HUES6 (cell line): Measurements from ENCODE around the gene MTRF1L.
"Not testable (repeated sequence)": the region's sequence is repeated elsewhere in the genome, so short reads cannot be mapped to it uniquely, and the experiment has no call there.

Source experiments
- H3K27ac ChIP-seq: 2 replicates; pipeline ENCODE4 v1.7.0; 2013; ENCODE audit warnings: low read depth, mild to moderate bottlenecking, low read length, inconsistent platforms
- H3K27me3 ChIP-seq: 2 replicates; pipeline ENCODE4 v1.6.1; 2013; ENCODE audit warnings: low read length; ENCODE audit not compliant: control insufficient read depth, insufficient read depth
- H3K36me3 ChIP-seq: 2 replicates; pipeline ENCODE4 v1.6.1; 2013; ENCODE audit warnings: low read length; ENCODE audit not compliant: control insufficient read depth, insufficient read depth
- H3K4me1 ChIP-seq: 2 replicates; pipeline ENCODE4 v1.6.1; 2013; ENCODE audit warnings: low read length; ENCODE audit not compliant: control insufficient read depth, insufficient read depth
- H3K4me3 ChIP-seq: 2 replicates; pipeline ENCODE4 v1.5.1; 2013; ENCODE audit warnings: low read depth, low read length
- H3K9ac ChIP-seq: one replicate; pipeline ENCODE4 v1.6.1; 2013; ENCODE audit warnings: mild to moderate bottlenecking, low read length
- H3K9me3 ChIP-seq: 2 replicates; pipeline ENCODE4 v1.6.1; 2013; ENCODE audit warnings: low read depth, low read length; ENCODE audit not compliant: control insufficient read depth, insufficient read depth

The MTRF1L gene

GRCh38 chr6:152969688-152970418 is 32.7 kb downstream of the MTRF1L start:
- no peak overlapping the region for H3K9ac ChIP-seq
- no peaks in the 10 kb centered on the region for H3K27me3 ChIP-seq
- H3K36me3 ChIP-seq, result peaks cover 54% of the 10 kb centered on the region
- no peak overlapping the region for H3K4me3 ChIP-seq
- no peaks in the 10 kb centered on the region for H3K4me1 ChIP-seq
- no peak overlapping the region for H3K27ac ChIP-seq
- H3K9me3 ChIP-seq, result no peaks in the 10 kb centered on the region

DNA sequence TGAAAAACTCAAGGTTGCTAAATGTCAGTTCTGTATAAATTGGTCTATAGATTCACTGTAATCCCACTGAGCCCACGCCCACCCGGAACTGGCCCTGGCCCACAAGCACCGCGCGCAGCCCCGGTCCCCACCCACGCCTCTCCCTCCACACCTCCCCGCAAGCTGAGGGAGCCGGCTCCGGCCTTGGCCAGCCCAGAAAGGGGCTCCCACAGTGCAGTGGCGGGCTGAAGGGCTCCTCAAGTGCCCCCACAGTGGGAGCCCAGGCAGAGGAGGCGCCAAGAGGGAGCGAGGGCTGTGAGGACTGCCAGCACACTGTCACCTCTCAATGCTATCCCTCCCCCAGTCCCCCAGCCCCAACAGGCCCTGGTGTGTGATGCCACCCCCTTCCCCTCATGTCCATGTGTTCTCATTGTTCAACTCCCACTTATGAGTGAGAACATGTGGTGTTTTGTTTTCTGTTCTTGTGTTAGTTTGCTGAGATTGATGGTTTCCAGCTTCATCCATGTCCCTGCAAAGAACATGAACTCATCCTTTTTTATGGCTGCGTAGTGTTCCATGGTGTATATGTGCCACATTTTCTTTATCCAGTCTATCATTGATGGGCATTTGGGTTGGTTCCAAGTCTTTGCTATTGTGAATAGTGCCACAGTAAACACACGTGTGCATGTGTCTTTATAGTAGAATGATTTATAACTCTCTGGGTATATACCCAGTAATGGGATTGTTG is 36.2 kb downstream of the MTRF1L start:
- not testable (repeated sequence) for H3K27me3 ChIP-seq, H3K9ac ChIP-seq, H3K27ac ChIP-seq, H3K4me1 ChIP-seq, H3K4me3 ChIP-seq, H3K9me3 ChIP-seq
- peaks cover 19% of the 10 kb centered on the region for H3K36me3 ChIP-seq

GRCh38 chr6:152959333-152959732 is 43.2 kb downstream of the MTRF1L start:
- Histone ChIP-seq H3K9me3 (peaks cover 9% of the 10 kb centered on the region; the same call in 1 of the 2 replicates), H3K4me1 (no peaks in the 10 kb centered on the region), H3K36me3 (no peaks in the 10 kb centered on the region), H3K9ac (no peak overlapping the region), H3K27me3 (no peaks in the 10 kb centered on the region), H3K27ac (no peak overlapping the region), H3K4me3 (no peak overlapping the region)

GRCh38 chr6:152957796-152958195 is 44.7 kb downstream of the MTRF1L start:
- H3K4me1 ChIP-seq, result peaks cover 3% of the 10 kb centered on the region; the same call in 1 of the 2 replicates
- no peak overlapping the region for H3K9ac ChIP-seq
- no peaks in the 10 kb centered on the region for H3K27me3 ChIP-seq
- H3K4me3 ChIP-seq, result no peak overlapping the region
- H3K36me3 ChIP-seq, result no peaks in the 10 kb centered on the region
- H3K9me3 ChIP-seq, result peaks cover 9% of the 10 kb centered on the region; the same call in 1 of the 2 replicates
- no peak overlapping the region for H3K27ac ChIP-seq

GRCh38 chr6:152954443-152954842 is 48.1 kb downstream of the MTRF1L start:
- H3K36me3 ChIP-seq, result no peaks in the 10 kb centered on the region
- H3K27me3 ChIP-seq, result no peaks in the 10 kb centered on the region
- H3K27ac ChIP-seq, result no peak overlapping the region
- peaks cover 9% of the 10 kb centered on the region; the same call in 1 of the 2 replicates for H3K9me3 ChIP-seq
- H3K9ac ChIP-seq, result no peak overlapping the region
- no peak overlapping the region for H3K4me3 ChIP-seq
- peaks cover 14% of the 10 kb centered on the region for H3K4me1 ChIP-seq

DNA sequence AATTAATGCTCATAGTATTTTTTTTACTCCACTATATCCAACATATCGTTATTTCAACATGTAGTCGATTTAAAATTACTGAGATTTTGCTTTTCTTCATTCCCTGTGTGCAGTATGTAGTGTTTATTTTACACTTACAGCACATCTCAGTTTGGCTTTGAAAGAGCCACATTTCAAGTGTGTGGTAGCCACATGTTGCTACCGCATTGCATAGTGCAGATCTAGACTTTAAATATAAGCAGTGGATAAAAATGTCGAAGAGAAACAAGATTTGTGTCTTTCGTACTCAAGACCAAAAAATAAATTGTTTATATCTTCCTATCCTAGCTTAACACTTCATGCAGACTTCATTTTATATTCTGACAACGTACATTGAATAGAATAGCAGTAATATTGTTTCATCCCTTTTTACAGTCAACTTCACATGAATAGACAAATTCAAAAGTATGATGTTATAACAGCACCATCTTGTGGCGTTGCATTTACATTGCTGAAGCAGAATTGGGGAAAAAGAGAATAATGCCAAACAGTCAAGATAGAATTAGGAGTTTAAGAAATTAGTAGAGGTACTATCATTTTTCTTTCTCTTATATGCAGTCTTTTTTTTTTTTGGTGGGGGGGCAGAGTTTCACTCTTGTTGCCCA is 49.5 kb downstream of the MTRF1L start:
- no peak overlapping the region for H3K9ac ChIP-seq
- H3K4me3 ChIP-seq, result no peak overlapping the region
- H3K27me3 ChIP-seq, result no peaks in the 10 kb centered on the region
- H3K4me1 ChIP-seq, result peaks cover 14% of the 10 kb centered on the region
- H3K27ac ChIP-seq, result no peak overlapping the region
- H3K36me3 ChIP-seq, result no peaks in the 10 kb centered on the region
- H3K9me3 ChIP-seq, result peaks cover 9% of the 10 kb centered on the region; the same call in 1 of the 2 replicates

- Histone ChIP-seq H3K9me3 (peaks cover 9% of the 10 kb centered on the region; the same call in 1 of the 2 replicates), H3K4me1 (peaks cover 14% of the 10 kb centered on the region), H3K27ac (no peak overlapping the region; the same call in 1 of the 2 replicates), H3K36me3 (no peaks in the 10 kb centered on the region), H3K4me3 (no peak overlapping the region), H3K9ac (no peak overlapping the region), H3K27me3 (no peaks in the 10 kb centered on the region)
Observed at GRCh38 chr6:152952045-152952444, 50.5 kb downstream of the MTRF1L start.

- Histone ChIP-seq H3K4me3 (no peak overlapping the region), H3K9ac (no peak overlapping the region), H3K27ac (no peak overlapping the region), H3K36me3 (no peaks in the 10 kb centered on the region), H3K27me3 (no peaks in the 10 kb centered on the region), H3K9me3 (peaks cover under 1% of the 10 kb centered on the region; the same call in 1 of the 2 replicates), H3K4me1 (peaks cover 14% of the 10 kb centered on the region)
Observed at GRCh38 chr6:152950240-152950639, 52.3 kb downstream of the MTRF1L start.

DNA sequence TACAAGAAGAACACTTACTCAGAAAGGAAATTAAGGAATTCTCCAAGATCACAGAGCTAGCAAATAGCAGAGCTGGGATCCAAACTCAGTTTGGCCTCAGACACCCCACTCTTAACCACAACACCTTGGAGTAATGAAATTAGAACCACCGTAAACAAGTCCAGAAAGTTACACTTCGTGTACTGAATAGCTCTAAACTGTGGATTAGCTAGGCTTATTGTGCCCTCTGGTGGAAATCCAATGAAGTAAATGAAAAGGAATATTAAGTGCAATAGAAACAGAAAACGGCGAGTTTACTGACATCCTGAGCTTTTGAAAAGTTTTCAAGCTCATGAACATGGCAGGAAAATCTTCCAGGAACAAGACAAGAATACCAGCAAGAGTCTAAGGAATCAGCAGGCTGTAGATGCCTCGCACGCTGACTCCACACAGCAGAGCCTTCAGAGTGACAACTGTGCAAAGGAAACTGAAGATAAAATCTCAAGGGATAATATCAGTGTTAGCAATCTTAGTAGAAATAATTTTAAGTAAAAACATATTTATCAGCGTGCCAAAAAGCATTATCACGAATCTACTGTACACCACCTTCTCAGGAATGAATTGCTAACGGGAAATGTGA is 54.2 kb downstream of the MTRF1L start:
- H3K9me3 ChIP-seq, result no peaks in the 10 kb centered on the region
- no peaks in the 10 kb centered on the region for H3K27me3 ChIP-seq
- no peaks in the 10 kb centered on the region for H3K36me3 ChIP-seq
- no peak overlapping the region for H3K9ac ChIP-seq
- H3K4me1 ChIP-seq, result peaks cover 14% of the 10 kb centered on the region
- H3K27ac ChIP-seq, result no peak overlapping the region
- no peak overlapping the region for H3K4me3 ChIP-seq

- no peaks in the 10 kb centered on the region for H3K27me3 ChIP-seq
- no peak overlapping the region for H3K27ac ChIP-seq
- H3K9me3 ChIP-seq, result no peaks in the 10 kb centered on the region
- peaks cover 4% of the 10 kb centered on the region for H3K4me1 ChIP-seq
- no peaks in the 10 kb centered on the region for H3K36me3 ChIP-seq
- no peak overlapping the region for H3K9ac ChIP-seq
- H3K4me3 ChIP-seq, result no peak overlapping the region
Observed at GRCh38 chr6:152946995-152947394, 55.5 kb downstream of the MTRF1L start.
